ENCODE data around the gene ZNF622. TPM values are rescaled to one million over a fixed set of nuclear protein-coding genes. Genes with fewer than 3 reads are reported as not detected.
"Not testable (repeated sequence)": the region's sequence is repeated elsewhere in the genome, so short reads cannot be mapped to it uniquely, and the experiment has no call there.

ZNF622 gene
- total and polyA plus RNA-seq, 12 donors, result 29.6 to 103 (median 54.9) TPM

GRCh38 chr5:16453609-16454008 lies 12.0 kb downstream of the ZNF622 start:
- intact Hi-C loops (cut with DNase I), result loop anchor here in 6 of 10 donors (5.0 to 10.0 kb wide), 5 partner anchors 91 to 296 kb away; partner anchors contain the start of gene MARCHF11 (in 1 of the 6)
- Histone ChIP-seq H3K4me3 (no peak overlapping the region), H3K9me3 (no peaks in the 10 kb centered on the region), H3K27me3 (no peaks in the 10 kb centered on the region), H3K27ac (no peak overlapping the region), H3K36me3 (peaks cover 0 to 99% (median 35%) of the 10 kb centered on the region in 9 donors), H3K4me1 (peaks cover 3 to 59% (median 37%) of the 10 kb centered on the region in 9 donors)
- DNase-seq (no peak), ATAC-seq (peak in 1 of 8 donors; percentile 40)
- TF ChIP-seq CTCF (IDR thresholded peaks at IDR 0.05), result peak in 5 of 9 donors; percentile 31 to 49 (median 46)

GRCh38 chr5:16450163-16450562 lies 15.4 kb downstream of the ZNF622 start:
- ATAC-seq (no peak), DNase-seq (no peak)
- H3K27ac ChIP-seq, result no peak overlapping the region
- H3K4me1 ChIP-seq, result peaks cover 0 to 25% (median 9%) of the 10 kb centered on the region in 9 donors
- intact Hi-C loops (cut with DNase I), result loop anchor here in 6 of 10 donors (5.0 to 10.0 kb wide), 5 partner anchors 88 to 293 kb away; partner anchors contain the start of gene MARCHF11 (in 1 of the 6)
- TF ChIP-seq CTCF (IDR thresholded peaks at IDR 0.05), result no peak
- H3K27me3 ChIP-seq, result no peaks in the 10 kb centered on the region
- WGBS, 2 donors, result 84 to 85% methylated on average over 2 of the region's 2 CpGs
- H3K4me3 ChIP-seq, result no peak overlapping the region
- no peaks in the 10 kb centered on the region for H3K9me3 ChIP-seq
- peaks cover 0 to 96% (median 37%) of the 10 kb centered on the region in 9 donors for H3K36me3 ChIP-seq

DNA sequence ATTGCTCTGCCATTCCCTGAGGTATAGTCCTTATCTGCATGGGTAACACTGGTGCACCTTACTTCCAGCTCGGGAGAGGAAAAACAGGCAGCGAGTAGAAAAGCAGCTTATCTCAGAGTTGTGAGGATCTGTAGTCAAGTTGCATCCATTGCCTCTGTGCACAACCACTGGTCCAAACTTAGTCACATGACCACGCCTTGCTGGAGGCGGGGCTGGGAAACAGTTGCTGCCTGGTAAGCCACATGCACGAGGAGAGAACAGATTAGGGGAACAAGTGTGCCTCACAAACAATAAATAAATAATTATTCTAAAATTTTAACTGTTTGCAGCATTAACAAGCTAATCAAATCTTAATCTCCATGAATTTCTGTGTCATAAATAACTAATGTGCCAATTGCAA lies 18.6 kb downstream of the ZNF622 start:
- TF ChIP-seq CTCF (IDR thresholded peaks at IDR 0.05), result no peak
- DNase-seq, result no peak
- 78% methylated on average over 5 of the region's 5 CpGs for WGBS, 2 donors
- Histone ChIP-seq H3K27ac (no peak overlapping the region), H3K4me3 (no peak overlapping the region), H3K27me3 (no peaks in the 10 kb centered on the region), H3K36me3 (peaks cover 0 to 68% (median 37%) of the 10 kb centered on the region in 9 donors), H3K9me3 (no peaks in the 10 kb centered on the region), H3K4me1 (no peaks in the 10 kb centered on the region)
- no peak for ATAC-seq
- intact Hi-C loops (cut with DNase I), result loop anchor here in 1 of 10 donors (5.0 kb wide), 1 partner anchor 270 kb away; the partner anchor contains the start of gene MARCHF11

DNA sequence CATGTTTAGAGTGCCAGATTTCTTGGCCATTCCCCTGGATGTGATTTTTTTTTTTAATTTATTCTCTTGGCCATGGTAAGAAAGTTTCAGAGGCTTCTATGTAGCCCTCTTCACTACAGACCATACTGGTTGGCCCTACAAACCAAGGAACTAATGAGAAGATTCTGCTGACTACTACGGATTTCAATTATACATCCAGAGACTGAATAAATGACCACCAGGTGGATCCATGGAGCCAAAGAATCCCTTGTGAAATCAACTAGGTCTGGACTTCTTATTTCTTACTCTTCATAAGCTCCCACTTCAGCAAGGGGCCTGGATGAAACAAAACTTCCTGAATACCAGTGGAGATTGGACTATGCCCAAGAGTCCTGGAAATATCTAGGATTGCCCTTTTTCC lies 27.6 kb downstream of the ZNF622 start:
- no peak overlapping the region for H3K4me3 ChIP-seq

DNA sequence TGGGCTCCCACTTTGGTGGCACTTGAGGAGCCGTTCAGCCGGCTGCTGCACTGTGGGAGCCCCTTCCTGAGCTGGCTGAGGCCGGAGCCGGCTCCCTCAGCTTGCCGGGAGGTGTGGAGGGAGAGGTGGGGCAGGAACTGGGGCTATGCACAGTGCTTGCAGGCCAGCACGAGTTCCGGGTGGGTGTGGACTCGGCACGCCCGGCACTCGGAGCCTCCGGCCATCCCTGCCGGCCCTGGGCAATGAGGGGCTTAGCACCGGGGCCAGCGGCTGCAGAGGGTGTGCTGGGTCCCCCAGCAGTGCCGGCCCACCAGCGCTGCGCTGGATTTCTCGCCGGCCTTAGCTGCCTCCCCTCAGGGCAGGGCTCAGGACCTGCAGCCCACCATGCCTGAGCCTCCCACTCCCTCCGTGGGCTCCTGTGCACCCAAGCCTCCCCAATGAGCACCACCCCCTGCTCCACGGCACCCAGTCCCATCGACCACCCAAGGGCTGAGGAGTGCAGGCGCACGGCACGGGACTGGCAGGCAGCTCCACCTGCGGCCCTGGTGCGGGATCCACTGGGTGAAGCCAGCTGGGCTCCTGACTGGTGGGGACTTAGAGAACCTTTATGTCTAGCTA lies 29.4 kb downstream of the ZNF622 start:
- intact Hi-C loops (cut with DNase I); ATAC-seq: not testable (repeated sequence)

More for the DNA sequence above, 27.6 kb downstream of the ZNF622 start:
- H3K4me1 ChIP-seq, result no peaks in the 10 kb centered on the region
- ATAC-seq (no peak), DNase-seq (no peak)
- H3K9me3 ChIP-seq, result no peaks in the 10 kb centered on the region
- intact Hi-C loops (cut with DNase I), result no loop called here
- WGBS, 2 donors, result 74 to 78% methylated on average over 1 of the region's 1 CpG
- no peak overlapping the region for H3K27ac ChIP-seq
- H3K36me3 ChIP-seq, result peaks cover 0 to 3% (median 0%) of the 10 kb centered on the region in 9 donors
- peak in 3 of 9 donors; percentile 6 to 17 (median 13) for TF ChIP-seq CTCF (IDR thresholded peaks at IDR 0.05)
- H3K27me3 ChIP-seq, result no peaks in the 10 kb centered on the region

More for the DNA sequence above, 29.4 kb downstream of the ZNF622 start:
- not testable (repeated sequence) for H3K9me3 ChIP-seq, H3K4me3 ChIP-seq, H3K27ac ChIP-seq, H3K4me1 ChIP-seq, DNase-seq, H3K36me3 ChIP-seq, H3K27me3 ChIP-seq
- 91% methylated on average over 25 to 28 of the region's 28 CpGs for WGBS, 2 donors
